HG03439 (cell line): ENCODE results near the gene KLC1.

Experiments
- ATAC-seq: cut with Tn5 transposase; IDR thresholded peaks from one replicate; pipeline ENCODE4 v1.9.1; 2021; ENCODE audit warnings: mild to moderate bottlenecking, moderate library complexity; ENCODE audit not compliant: unreplicated experiment

KLC1 gene

DNA sequence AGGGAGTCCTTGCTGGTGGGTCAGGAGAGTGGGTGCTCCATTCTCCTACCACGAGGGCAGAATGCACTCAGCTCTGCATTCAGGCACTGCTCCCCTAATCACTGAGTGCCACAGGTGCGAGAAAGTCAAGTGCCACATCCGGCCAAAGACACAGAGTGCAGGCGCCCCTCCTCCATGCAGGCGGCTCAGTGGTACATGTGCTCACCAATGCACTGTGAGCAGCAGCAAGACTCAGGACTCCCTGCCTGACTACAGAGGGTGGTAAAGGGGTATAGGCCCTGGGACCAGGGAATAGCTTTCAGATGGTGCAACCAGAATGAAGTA, 119.5 kb downstream of the KLC1 start:
- ATAC-seq, result no peak

DNA sequence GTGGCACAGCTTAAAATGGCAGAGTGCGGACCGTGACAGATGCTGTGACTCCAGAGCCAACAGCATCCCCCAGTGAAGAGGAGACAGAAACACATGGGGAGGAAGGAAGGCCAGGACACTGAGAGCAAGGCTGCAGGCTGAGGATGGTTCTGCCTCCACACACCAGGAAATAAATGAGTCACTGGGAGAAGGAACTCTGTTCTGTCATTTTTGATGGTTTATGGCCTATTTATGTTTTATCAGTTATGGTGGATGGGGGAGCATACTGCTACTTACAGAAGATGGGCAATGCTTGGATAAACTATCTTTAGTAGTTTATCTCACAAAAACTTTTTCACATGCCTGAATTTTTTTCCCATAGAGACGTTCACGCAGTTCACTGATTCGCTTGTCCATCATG, 120.4 kb downstream of the KLC1 start:
- no peak for ATAC-seq

DNA sequence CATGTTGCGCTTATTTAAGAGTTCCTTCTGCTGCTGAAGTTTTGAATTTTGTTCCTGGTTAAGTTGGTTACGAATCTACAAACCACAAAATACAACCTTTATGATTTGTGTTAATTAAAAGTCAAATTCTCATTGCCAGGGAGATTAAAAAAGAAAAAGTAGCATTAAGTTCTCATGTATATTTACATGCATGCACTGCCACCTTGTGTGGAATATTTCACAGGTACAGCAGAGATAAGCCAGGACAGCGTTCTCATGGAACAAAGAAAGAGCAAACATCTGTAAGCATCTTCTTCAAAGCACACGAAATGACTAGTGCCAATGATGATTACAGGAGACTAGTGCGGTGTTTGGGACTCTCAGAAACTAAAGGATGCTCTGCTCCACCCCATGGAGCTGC, 120.8 kb downstream of the KLC1 start:
- ATAC-seq, result no peak
